DMS 273 (cell line): Measurements from ENCODE around the gene SATB2.
A peak's percentile ranks its signal among the peaks of the same experiment; 100 is the strongest.

Experiments used
- DNase-seq: peaks from one replicate; lab custom pipeline; 2025; ENCODE audit not compliant: unreplicated experiment; lab: John Stamatoyannopoulos, UW

Gene SATB2

DNA sequence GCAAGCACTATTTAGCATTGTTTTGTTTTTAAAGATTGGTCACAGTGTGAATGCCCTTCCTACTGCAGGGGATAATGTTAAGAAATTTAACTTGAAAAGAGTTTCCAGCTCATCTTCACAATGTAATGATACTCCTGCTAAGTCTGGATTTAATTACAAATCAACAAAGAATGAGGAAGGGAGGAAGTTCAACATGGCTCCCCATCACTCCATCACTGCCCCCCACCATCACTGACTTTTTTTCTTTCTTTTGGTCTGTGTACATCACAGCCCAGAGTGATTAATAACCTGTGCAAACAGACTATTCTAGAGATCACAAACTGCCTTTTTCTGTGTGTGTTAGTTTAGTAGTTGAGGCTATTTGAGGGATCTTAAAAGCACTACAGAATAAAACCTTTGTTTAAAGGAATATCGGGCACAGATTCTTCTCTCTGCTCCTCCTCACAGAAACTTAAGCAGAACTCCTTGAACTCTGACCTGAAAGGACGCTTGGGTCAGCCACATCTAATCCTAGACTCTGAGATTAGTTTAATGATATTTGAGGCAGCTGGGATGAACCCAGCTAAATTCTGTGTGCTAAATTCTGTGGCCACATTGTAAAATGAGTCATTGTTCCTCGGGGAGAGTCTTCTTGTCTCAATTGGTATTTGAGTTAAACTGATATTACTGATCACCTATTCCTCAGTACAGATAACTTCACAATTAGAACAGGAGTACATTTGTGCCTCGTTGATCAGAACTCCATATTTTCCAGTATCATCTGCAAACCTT lies 47.8 kb downstream of the SATB2 start:
- DNase-seq: no peak

DNA sequence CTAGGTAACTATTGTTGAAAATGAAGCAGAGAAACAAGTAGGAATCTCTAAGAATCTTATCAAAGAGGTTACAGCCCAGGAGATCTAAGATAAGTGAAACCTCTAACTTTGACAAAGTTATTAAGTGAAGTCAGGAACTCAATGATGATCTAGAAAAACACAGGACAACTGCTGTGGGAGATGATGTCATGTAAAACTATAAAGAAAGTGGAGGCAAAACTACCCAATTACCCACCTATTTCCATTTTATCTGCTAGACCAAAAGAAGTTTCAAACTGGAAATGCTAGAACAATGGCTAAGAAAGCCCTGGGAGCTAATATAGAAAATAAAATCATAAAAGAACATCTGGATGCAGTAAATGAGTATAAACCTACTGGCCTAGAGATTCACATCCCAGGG lies 50.3 kb downstream of the SATB2 start:
- DNase-seq: no peak

DNA sequence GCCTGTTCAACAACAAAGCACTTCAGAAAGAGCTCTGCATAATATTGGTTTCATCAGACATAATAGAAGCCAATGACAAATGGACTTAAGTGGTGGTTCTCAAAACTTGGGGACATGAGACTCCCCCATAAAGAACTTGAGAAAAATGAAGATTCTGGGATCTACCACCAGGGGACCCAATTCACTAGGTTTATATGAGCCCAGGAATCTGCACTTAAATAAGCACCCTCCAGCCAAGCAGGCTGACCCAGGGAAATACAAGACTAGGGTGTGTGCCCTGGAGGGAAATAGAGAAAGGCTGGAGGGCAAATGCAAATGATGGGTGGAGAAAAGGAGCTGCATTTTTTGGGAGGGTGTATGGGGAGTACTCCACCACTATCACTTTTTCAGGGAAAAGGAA lies 52.5 kb downstream of the SATB2 start:
- peak; percentile 30 for DNase-seq

DNA sequence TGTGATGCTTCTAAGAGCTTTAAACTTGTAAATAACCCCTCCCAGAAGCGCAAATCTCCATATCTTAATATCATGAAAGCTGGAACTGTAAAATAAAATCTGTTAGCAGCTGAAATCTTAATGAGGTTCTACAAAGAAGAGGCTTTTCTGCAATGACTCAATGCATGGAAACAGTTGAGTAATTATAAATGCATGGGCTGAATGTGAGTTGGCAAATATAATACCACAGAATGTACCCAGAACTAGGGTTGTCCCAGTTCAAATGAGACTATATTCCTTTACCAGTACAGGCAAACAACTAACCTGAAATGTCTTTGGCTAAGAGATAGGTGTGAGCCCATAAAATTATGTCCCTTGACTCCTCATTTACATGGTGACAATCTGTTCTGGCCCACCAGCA lies 52.9 kb downstream of the SATB2 start:
- DNase-seq: no peak

DNA sequence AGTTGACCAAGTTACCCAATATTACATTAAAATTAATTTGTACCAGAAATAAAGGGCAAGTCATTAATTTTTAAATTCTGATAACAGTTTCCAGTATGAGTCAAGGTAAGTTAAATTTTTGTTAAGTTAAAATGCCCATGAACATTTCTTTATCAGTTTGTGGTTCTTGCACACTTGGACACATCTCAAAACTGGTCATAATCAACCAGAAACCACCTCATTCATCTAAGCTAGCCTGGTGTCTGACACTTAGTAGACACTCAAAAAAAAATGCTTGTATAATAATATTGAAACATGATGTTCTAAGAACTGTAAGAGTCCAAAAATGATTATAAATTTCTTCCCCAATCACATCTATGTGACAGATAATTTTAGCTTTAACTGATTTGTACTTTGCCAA lies 62.4 kb downstream of the SATB2 start:
- no peak for DNase-seq

GRCh38 chr2:199392363-199392762 lies 65.4 kb downstream of the SATB2 start:
- DNase-seq: no peak

DNA sequence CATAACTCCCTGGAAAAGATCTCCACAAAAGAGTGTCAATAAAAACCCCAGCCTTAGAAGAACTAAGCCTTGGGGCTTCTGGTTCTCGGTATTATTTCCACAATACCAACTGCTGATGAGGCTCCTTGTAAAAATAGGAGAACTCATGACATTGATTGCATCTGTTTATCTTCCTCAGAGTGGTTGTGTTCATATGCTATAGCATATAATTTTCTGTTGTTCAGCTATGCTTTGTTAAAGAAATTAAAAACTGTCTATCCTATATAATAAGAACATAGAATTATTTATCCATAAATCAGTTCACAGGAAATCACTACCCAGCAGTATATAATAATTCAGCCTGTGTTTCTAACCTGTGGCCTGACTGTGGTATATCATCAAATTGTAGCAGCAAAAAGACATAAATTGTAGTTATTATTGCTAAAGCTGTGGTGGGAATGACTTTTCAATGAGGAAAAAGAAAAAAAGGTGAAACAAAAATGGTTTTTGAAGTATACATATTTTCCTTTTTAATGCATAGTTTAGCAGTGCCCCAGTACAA lies 68.9 kb downstream of the SATB2 start:
- DNase-seq: no peak

DNA sequence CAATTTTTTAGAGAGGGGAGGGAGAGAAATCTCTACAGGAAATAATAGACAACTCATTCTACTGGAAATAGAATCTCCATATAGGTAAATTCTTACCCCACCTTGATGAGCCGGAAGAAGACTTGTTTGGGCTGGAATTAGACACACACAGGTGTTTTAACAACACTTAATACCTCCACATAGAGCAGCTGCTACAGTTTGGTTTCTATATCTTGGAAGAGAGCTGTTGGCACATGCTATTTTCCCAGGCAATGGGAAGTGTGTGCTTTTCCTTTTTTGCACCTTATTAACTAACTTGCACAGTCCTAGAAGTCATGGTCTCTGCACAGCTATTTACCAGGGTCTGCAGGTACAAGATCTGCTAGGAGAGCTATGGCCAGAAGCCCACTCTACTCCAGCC lies 73.7 kb downstream of the SATB2 start:
- no peak for DNase-seq

GRCh38 chr2:199383021-199383420 lies 74.7 kb downstream of the SATB2 start:
- DNase-seq: no peak

DNA sequence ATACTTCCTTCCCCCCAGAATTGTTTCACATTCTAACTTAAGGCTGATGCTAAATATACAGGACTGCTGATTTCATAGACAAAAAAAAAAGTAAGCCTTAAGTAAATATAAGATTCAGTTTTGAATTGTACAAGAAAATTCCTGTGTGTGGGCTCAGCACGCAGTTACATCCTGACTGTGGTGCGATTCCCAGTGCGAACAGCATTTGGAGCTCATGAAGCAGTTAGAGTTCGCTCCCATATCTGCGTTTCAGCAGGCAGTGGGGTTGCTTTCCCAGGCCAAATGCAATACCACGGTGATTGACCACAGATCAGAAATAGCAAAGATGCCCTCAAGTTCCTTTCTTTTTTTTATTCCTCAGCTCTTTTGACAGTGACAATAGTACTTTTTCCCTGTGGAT lies 75.6 kb downstream of the SATB2 start:
- no peak for DNase-seq

- DNase-seq: no peak
Observed at GRCh38 chr2:199381531-199381930, 76.2 kb downstream of the SATB2 start.

- DNase-seq: no peak
Observed at GRCh38 chr2:199378948-199379650, 78.6 kb downstream of the SATB2 start.

GRCh38 chr2:199370150-199370780 lies 87.5 kb downstream of the SATB2 start:
- no peak for DNase-seq

GRCh38 chr2:199366406-199366805 lies 91.3 kb downstream of the SATB2 start:
- no peak for DNase-seq

GRCh38 chr2:199364153-199364552 lies 93.6 kb downstream of the SATB2 start:
- no peak for DNase-seq

DNA sequence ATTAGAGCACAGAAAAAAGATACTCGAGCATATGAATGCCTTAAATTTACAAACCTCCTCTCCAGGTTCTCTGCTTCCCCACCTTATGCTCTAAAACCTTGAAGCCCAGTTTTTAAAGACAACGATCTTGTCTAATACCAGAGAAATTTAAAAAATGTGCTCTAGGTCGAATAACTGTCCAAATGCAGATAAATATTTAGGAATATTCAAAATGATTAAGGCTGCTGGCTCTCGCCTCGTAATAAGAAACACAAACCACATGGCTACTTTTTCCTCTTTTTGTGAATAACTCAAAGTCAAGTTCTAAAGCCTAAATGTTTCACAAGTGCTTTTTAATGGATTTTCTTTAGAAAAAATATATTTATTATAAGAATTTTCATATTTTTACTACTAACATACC lies 101.3 kb downstream of the SATB2 start:
- no peak for DNase-seq

GRCh38 chr2:199348871-199349270 lies 108.9 kb downstream of the SATB2 start:
- peak; percentile 38 for DNase-seq

DNA sequence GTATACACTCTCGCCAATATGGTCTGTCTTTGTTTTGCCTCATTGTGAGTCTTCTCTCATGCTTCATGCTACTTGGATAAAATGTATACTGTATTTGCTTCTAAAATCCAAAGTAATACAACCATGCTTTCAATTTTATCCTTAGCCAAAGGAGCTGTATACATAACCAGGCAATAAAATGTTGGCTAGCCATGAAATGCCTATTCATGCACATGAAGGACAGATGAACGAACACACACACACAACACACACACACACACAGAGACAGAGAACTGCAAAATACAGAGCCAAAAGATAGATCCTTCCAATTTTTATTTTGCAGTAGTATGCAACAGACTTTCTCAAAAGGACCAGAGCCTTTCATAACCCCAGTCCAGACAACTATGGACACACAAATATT lies 113.7 kb downstream of the SATB2 start:
- no peak for DNase-seq

DNA sequence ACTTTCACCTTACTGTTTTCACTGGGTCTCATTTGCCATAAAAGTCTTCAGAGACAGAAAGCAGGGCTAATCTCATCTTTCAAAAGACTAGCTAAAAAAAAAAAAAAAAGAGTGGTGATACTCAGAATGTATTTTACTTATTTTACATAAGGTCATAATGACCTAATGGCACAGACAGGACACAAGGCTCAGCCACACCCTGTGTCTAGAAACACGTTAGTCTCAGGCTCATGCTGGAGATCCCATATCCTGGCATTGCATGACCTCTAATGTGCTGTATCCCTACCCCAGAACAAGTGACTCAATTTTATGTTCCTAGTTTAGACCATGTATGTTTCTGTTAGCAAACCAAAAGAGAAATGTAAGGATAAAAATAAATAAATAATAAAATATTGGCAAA lies 115.4 kb downstream of the SATB2 start:
- DNase-seq: no peak

GRCh38 chr2:199341123-199341522 lies 116.6 kb downstream of the SATB2 start:
- DNase-seq: no peak

DNA sequence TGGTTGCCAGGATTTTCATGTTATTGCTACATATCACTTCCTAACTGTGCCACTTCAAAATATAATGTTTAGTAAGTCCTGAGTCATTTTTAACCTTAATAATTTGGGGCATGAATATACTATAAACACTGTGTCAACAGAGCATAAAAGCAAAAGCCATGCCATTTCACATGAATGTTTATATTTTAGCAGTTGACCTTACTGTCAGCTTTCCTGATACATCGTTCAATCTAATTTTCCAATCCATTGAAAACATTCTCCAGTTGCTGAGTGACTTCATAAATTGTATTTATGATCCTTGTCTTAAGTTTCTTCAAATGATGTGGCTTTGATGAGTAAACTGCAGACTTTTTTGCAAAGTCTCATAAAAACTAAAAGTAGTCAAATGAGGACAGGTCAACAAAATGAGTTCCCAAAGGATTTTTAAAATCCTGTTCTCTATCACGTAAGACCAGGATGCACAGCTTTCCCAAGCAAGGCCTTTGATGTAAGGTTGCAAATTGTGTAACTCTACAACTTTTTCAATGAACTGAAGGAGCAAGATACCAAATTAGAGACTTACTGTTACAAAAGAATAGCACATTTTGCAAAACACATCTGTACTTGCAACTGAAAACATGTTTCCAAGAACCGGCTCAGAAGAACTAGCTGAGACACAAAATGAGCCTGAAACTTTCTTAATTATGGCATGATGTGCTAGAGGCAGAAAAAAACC lies 117.7 kb downstream of the SATB2 start:
- DNase-seq: no peak
